Testis (tissue), 3 donors: ENCODE data around the gene C1R. TPM values are rescaled to one million over a fixed set of nuclear protein-coding genes. Genes with fewer than 3 reads are reported as not detected.
A peak's percentile ranks its signal among the peaks of the same experiment; 100 is the strongest.
"Not testable (repeated sequence)": the region's sequence is repeated elsewhere in the genome, so short reads cannot be mapped to it uniquely, and the experiment has no call there.

ENCODE experiments used
- DNase-seq: peaks from one replicate; pipeline ENCODE4 v3.0.0-alpha.2; 2019
- H3K27ac ChIP-seq, 2 donors: fragments of 200-600 bp; sonication (generic); one replicate each; pipeline ENCODE4 v1.5.1; 2019
- H3K27me3 ChIP-seq: fragments of 200-600 bp; sonication (generic); one replicate; pipeline ENCODE4 v1.5.1; 2019
- H3K36me3 ChIP-seq: fragments of 200-600 bp; sonication (generic); one replicate; pipeline ENCODE4 v1.5.1; 2017; ENCODE audit warnings: low read depth; ENCODE audit errors: missing control alignments
- H3K4me1 ChIP-seq: fragments of 200-600 bp; sonication (generic); one replicate; pipeline ENCODE4 v1.5.1; 2019
- H3K4me3 ChIP-seq, 2 donors: fragments of 200-600 bp; sonication (generic); one replicate each; pipeline ENCODE4 v1.5.1; 2017 to 2019
- H3K9me3 ChIP-seq: fragments of 200-600 bp; sonication (generic); one replicate; pipeline ENCODE4 v1.5.1; 2017
- CTCF ChIP-seq, 3 experiments: fragments of 450-650 bp in 2 of 3; fragments of 200-600 bp in 1 of 3; sonication (generic) in 1 of 3; IDR thresholded peaks; one replicate each; pipeline ENCODE4 v1.5.1; 2016 to 2019; ENCODE audit warnings: antibody characterized with exemption in 3 of 3, mild to moderate bottlenecking in 2 of 3, moderate library complexity in 1 of 3
- POLR2A ChIP-seq: fragments of 450-650 bp; IDR thresholded peaks from one replicate; pipeline ENCODE4 v1.6.1; 2017; ENCODE audit warnings: antibody characterized with exemption, mild to moderate bottlenecking, moderate library complexity
- WGBS, 2 donors: methylation state at CpG; one replicate each; pipeline ENCODE4 v1.1.5; 2018; 5-methylcytosine and 5-hydroxymethylcytosine counted together
- intact Hi-C: fragments of 100-400 bp; cut with DNase I; formaldehyde crosslinking; loops from one replicate; pipeline ENCODE4 v1.15.1; 2023; ENCODE audit warnings: low total_unique reads
- polyA plus RNA-seq: library from polyadenylated mRNA; stranded (reverse); fragments of 350-450 nt; fragmentation: Illumina TruSeq; extraction: RNeasy Lipid Tissue Mini Kit (QIAGEN cat#74804); gene quantifications from one replicate; pipeline ENCODE4 v1.2.3, GENCODE V29; 2014; ENCODE audit warnings: low read depth, low replicate concordance; ENCODE audit not compliant: insufficient read depth
- total RNA-seq, 2 donors: library from RNA; depleted of rRNA; stranded (reverse); fragments of >200 nt; gene quantifications; one replicate each; pipeline ENCODE4 v1.2.3, GENCODE V29; 2016

Gene C1R
- total and polyA plus RNA-seq, 3 donors from 2014 or later = 51.4 to 330 (median 174) TPM

GRCh38 chr12:7060353-7060954, 31.8 kb downstream of the C1R start, which contains the start of gene C1S:
Gene C1S, plus strand, starts transcription at chr12:7060718. Its CDS starts 1,195 bp downstream, at chr12:7061913.
- H3K27me3 ChIP-seq = no peaks in the 10 kb centered on the region
- peaks cover 11% of the 10 kb centered on the region for H3K4me1 ChIP-seq
- H3K27ac ChIP-seq = peak within 1 kb of the TSS; percentile 64 to 84
- WGBS, 2 donors = 27 to 43% methylated on average over 9 to 10 of the region's 10 CpGs
- no peaks in the 10 kb centered on the region for H3K9me3 ChIP-seq
- peak; percentile 66 to 90 (median 86) for TF ChIP-seq CTCF (IDR thresholded peaks at IDR 0.05)
- no peak for TF ChIP-seq POLR2A
- intact Hi-C loops = loop anchor here (5.0 kb wide), 1 partner anchor 47 kb away; the partner anchor contains the start of gene C1RL
- no peaks in the 10 kb centered on the region for H3K36me3 ChIP-seq
- peak; percentile 81 for DNase-seq
- peak within 1 kb of the TSS; percentile 24 to 58 for H3K4me3 ChIP-seq

GRCh38 chr12:7059780-7060179, 32.5 kb downstream of the C1R start:
- DNase-seq = no peak
- Histone ChIP-seq H3K36me3 (no peaks in the 10 kb centered on the region), H3K4me3 (no peak overlapping the region), H3K9me3 (no peaks in the 10 kb centered on the region), H3K27ac (peak overlapping the region; percentile 18 to 83), H3K4me1 (peaks cover 11% of the 10 kb centered on the region), H3K27me3 (no peaks in the 10 kb centered on the region)
- intact Hi-C loops = loop anchor here (5.0 kb wide), 1 partner anchor 48 kb away; the partner anchor contains the start of gene C1RL
- TF ChIP-seq POLR2A (no peak), CTCF (IDR thresholded peaks at IDR 0.05) (no peak)
- 90 to 91% methylated on average over 4 of the region's 4 CpGs for WGBS, 2 donors

- Histone ChIP-seq H3K36me3 (no peaks in the 10 kb centered on the region), H3K27ac (no peak overlapping the region), H3K4me3 (no peak overlapping the region), H3K27me3 (no peaks in the 10 kb centered on the region), H3K9me3 (no peaks in the 10 kb centered on the region), H3K4me1 (peaks cover 11% of the 10 kb centered on the region)
- whole genome bisulfite sequencing, 2 donors = 88 to 93% methylated on average over 9 of the region's 9 CpGs
- intact Hi-C loops = no loop called here
- no peak for DNase-seq
- TF ChIP-seq CTCF (IDR thresholded peaks at IDR 0.05) = no peak
- no peak for TF ChIP-seq POLR2A
Measured at GRCh38 chr12:7058850-7059395, 33.3 kb downstream of the C1R start.

- Histone ChIP-seq H3K4me1 (peaks cover 11% of the 10 kb centered on the region), H3K36me3 (no peaks in the 10 kb centered on the region), H3K27ac (no peak overlapping the region), H3K4me3 (no peak overlapping the region), H3K27me3 (no peaks in the 10 kb centered on the region), H3K9me3 (no peaks in the 10 kb centered on the region)
- 81 to 83% methylated on average over 3 of the region's 3 CpGs for WGBS, 2 donors
- intact Hi-C loops = no loop called here
- TF ChIP-seq POLR2A (no peak), CTCF (IDR thresholded peaks at IDR 0.05) (no peak)
- DNase-seq = no peak
Measured at GRCh38 chr12:7058163-7058845, 33.9 kb downstream of the C1R start.

- H3K9me3 ChIP-seq, H3K4me1 ChIP-seq, H3K4me3 ChIP-seq, H3K27ac ChIP-seq, DNase-seq, H3K36me3 ChIP-seq, H3K27me3 ChIP-seq, intact Hi-C loops: not testable (repeated sequence)
- WGBS, 2 donors = 81 to 91% methylated on average over 2 of the region's 2 CpGs
Measured at GRCh38 chr12:7055736-7056135, 36.5 kb downstream of the C1R start.
